GM21528 (cell line): Measurements from ENCODE around the gene MKRN2.

ENCODE experiments used
- ATAC-seq: cut with Tn5 transposase; IDR thresholded peaks from one replicate; pipeline ENCODE4 v1.9.1; 2021; ENCODE audit warnings: mild to moderate bottlenecking, moderate library complexity; ENCODE audit not compliant: unreplicated experiment, low FRiP score

MKRN2 gene

GRCh38 chr3:12549971-12550760, 6.7 kb upstream of the MKRN2 start:
- ATAC-seq, result no peak

GRCh38 chr3:12553921-12554391, 2.9 kb upstream of the MKRN2 start:
- no peak for ATAC-seq

GRCh38 chr3:12556314-12556689, 585 bp upstream of the MKRN2 start:
- ATAC-seq, result no peak

GRCh38 chr3:12557473-12558100, 700 bp downstream of the MKRN2 start:
- peak; percentile 2 for ATAC-seq

GRCh38 chr3:12558706-12559105, 1.8 kb downstream of the MKRN2 start:
- no peak for ATAC-seq

- no peak for ATAC-seq
These were observed 2.6 kb downstream of the MKRN2 start for GRCh38 chr3:12559520-12559919.

GRCh38 chr3:12560505-12561190, 3.8 kb downstream of the MKRN2 start:
- no peak for ATAC-seq

- no peak for ATAC-seq
These were observed 4.5 kb downstream of the MKRN2 start for GRCh38 chr3:12561397-12561796.

- ATAC-seq, result no peak
These were observed 5.6 kb downstream of the MKRN2 start for GRCh38 chr3:12562451-12562850.

GRCh38 chr3:12566976-12567375, 10.1 kb downstream of the MKRN2 start:
- no peak for ATAC-seq

GRCh38 chr3:12568747-12569146, 11.9 kb downstream of the MKRN2 start:
- ATAC-seq, result no peak

GRCh38 chr3:12569836-12570235, 12.9 kb downstream of the MKRN2 start:
- ATAC-seq, result no peak

- ATAC-seq, result no peak
These were observed 15.1 kb downstream of the MKRN2 start for GRCh38 chr3:12571986-12572385.

- no peak for ATAC-seq
These were observed 17.2 kb downstream of the MKRN2 start for GRCh38 chr3:12574131-12574530.

- no peak for ATAC-seq
These were observed 17.8 kb downstream of the MKRN2 start for GRCh38 chr3:12574661-12575060.

GRCh38 chr3:12577379-12577778, 20.5 kb downstream of the MKRN2 start:
- ATAC-seq, result no peak

GRCh38 chr3:12578742-12579141, 21.9 kb downstream of the MKRN2 start:
- ATAC-seq, result no peak

GRCh38 chr3:12579456-12579855, 22.6 kb downstream of the MKRN2 start:
- ATAC-seq, result no peak

GRCh38 chr3:12579905-12580304, 23.0 kb downstream of the MKRN2 start:
- ATAC-seq, result no peak

- no peak for ATAC-seq
These were observed 25.8 kb downstream of the MKRN2 start for GRCh38 chr3:12582730-12583129.

GRCh38 chr3:12583280-12583679, 26.4 kb downstream of the MKRN2 start:
- no peak for ATAC-seq
